ENCODE data around the gene LCA5. TPM values are rescaled to one million over a fixed set of nuclear protein-coding genes. Genes with fewer than 3 reads are reported as not detected.
A peak's percentile ranks its signal among the peaks of the same experiment; 100 is the strongest.

The LCA5 gene
- total RNA-seq, 2 donors from 2014 or later: 6.4 to 11.1 TPM

DNA sequence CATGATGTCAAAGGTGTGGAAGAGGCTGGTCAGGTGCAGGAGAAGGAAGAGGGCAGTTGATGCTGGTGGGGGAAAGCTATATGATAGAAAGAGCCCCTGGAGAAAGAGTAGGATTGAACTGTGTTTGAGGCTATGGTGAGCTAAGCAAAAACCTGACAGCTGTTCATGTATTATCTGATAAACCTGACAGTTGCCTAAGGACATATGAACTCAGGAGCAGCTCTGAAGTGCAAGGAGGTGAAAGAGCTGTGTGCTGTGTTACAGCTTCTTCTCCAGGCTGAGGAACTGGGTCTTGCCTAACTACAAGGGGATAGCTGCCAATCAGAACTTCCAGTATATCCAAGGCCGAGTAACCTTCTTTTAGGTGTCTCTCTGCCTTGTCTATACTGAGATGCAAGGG is 81.8 kb downstream of the LCA5 start:
- 88% methylated on average over 1 of the region's 1 CpG; no CpG with 5 or more reads in 1 of the 2 experiments for WGBS, 2 experiments (ENCODE audit: insufficient coverage in 1 of 2, insufficient read length in 1 of 2)
- H3K4me1 Mint-ChIP-seq: peaks cover 12% of the 10 kb centered on the region
- Histone ChIP-seq H3K4me1 (ENCODE audit: control insufficient read depth, insufficient read depth, low read length) (no peaks in the 10 kb centered on the region), H3K9me3 (ENCODE audit: control insufficient read depth, low read length) (no peaks in the 10 kb centered on the region), H3K36me3 (ENCODE audit: control insufficient read depth, insufficient read depth, low read length) (no peaks in the 10 kb centered on the region), H3K9ac (ENCODE audit: extremely low read depth, low read length, poor library complexity, severe bottlenecking) (no peak overlapping the region), H3K27ac (ENCODE audit: low read depth, low read length) (no peak overlapping the region), H3K27me3 (ENCODE audit: control insufficient read depth, insufficient read depth, low read length, poor library complexity, severe bottlenecking) (no peaks in the 10 kb centered on the region), H3K4me3 (ENCODE audit: low read length) (no peak overlapping the region)
- peaks cover 6% of the 10 kb centered on the region for H3K9me3 Mint-ChIP-seq
- TF ChIP-seq, protein P1, sequence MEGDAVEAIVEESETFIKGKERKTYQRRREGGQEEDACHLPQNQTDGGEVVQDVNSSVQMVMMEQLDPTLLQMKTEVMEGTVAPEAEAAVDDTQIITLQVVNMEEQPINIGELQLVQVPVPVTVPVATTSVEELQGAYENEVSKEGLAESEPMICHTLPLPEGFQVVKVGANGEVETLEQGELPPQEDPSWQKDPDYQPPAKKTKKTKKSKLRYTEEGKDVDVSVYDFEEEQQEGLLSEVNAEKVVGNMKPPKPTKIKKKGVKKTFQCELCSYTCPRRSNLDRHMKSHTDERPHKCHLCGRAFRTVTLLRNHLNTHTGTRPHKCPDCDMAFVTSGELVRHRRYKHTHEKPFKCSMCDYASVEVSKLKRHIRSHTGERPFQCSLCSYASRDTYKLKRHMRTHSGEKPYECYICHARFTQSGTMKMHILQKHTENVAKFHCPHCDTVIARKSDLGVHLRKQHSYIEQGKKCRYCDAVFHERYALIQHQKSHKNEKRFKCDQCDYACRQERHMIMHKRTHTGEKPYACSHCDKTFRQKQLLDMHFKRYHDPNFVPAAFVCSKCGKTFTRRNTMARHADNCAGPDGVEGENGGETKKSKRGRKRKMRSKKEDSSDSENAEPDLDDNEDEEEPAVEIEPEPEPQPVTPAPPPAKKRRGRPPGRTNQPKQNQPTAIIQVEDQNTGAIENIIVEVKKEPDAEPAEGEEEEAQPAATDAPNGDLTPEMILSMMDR (conservative IDR thresholded peaks at IDR 0.05): no peak
- H3K4me3 Mint-ChIP-seq: no peak overlapping the region
- no peak for DNase-seq
- H3K27ac Mint-ChIP-seq: no peak overlapping the region
- no peaks in the 10 kb centered on the region for H3K27me3 Mint-ChIP-seq (ENCODE audit: insufficient read depth)
- no peaks in the 10 kb centered on the region for H3K36me3 Mint-ChIP-seq (ENCODE audit: low read depth)

DNA sequence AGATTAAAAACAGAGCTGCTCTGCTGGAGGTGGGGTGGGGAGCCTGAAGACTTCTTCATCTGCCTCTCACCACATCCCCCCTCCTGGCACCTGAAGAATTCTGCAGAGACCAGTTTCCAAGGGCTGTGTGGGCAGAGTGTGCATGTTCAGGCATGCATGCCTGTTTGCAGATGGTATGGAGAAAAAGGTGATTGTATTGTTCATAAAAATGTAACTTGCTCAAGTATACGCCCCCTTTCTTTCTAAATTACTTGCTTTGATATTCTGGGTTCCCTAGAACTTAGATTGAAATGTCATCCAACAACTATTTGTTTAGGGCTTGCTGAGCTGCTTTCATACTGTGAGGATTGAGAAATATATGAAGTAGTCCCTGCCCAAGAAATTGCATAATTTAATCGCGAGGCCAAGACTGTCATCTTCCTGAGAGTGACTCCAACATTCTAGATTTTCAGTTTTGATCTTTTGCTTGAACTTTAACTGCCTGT is 83.6 kb downstream of the LCA5 start:
- Histone ChIP-seq H3K4me1 (ENCODE audit: control insufficient read depth, insufficient read depth, low read length) (no peaks in the 10 kb centered on the region), H3K9ac (ENCODE audit: extremely low read depth, low read length, poor library complexity, severe bottlenecking) (no peak overlapping the region), H3K27me3 (ENCODE audit: control insufficient read depth, insufficient read depth, low read length, poor library complexity, severe bottlenecking) (no peaks in the 10 kb centered on the region), H3K4me3 (ENCODE audit: low read length) (no peak overlapping the region), H3K27ac (ENCODE audit: low read depth, low read length) (no peak overlapping the region), H3K36me3 (ENCODE audit: control insufficient read depth, insufficient read depth, low read length) (no peaks in the 10 kb centered on the region), H3K9me3 (ENCODE audit: control insufficient read depth, low read length) (no peaks in the 10 kb centered on the region)
- TF ChIP-seq, protein P1 (conservative IDR thresholded peaks at IDR 0.05): no peak
- Mint-ChIP-seq H3K27me3 (ENCODE audit: insufficient read depth) (no peaks in the 10 kb centered on the region), H3K9me3 (peaks cover 7% of the 10 kb centered on the region), H3K27ac (no peak overlapping the region), H3K36me3 (ENCODE audit: low read depth) (no peaks in the 10 kb centered on the region), H3K4me3 (no peak overlapping the region), H3K4me1 (peaks cover 12% of the 10 kb centered on the region)
- no peak for DNase-seq
- 81 to 94% methylated on average over 3 of the region's 3 CpGs for WGBS, 2 experiments (ENCODE audit: insufficient coverage in 1 of 2, insufficient read length in 1 of 2)

DNA sequence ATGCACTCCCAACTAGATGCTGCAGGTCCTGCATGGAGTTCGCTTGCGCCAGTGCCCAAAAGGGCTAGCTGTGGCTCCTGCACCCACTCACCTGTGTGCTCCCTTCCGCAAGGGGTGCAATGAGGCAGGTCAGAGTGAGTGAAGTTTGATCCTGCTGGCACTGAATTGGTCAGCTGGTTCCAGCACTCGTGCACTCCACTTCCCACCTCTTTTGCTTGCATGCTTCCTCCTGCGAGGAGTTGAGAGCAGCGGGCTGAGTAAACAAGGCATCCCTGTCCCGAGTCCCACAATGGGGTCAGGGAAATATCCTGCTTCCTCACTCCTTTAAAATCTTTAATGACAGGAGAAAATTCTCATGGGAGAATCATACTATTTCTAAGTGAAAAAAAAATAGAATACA is 86.2 kb downstream of the LCA5 start:
- Mint-ChIP-seq H3K27ac (no peak overlapping the region), H3K4me3 (no peak overlapping the region), H3K9me3 (peaks cover 3% of the 10 kb centered on the region), H3K4me1 (peaks cover 12% of the 10 kb centered on the region), H3K27me3 (ENCODE audit: insufficient read depth) (no peaks in the 10 kb centered on the region), H3K36me3 (ENCODE audit: low read depth) (no peaks in the 10 kb centered on the region)
- Histone ChIP-seq H3K27me3 (ENCODE audit: control insufficient read depth, insufficient read depth, low read length, poor library complexity, severe bottlenecking) (no peaks in the 10 kb centered on the region), H3K27ac (ENCODE audit: low read depth, low read length) (no peak overlapping the region), H3K36me3 (ENCODE audit: control insufficient read depth, insufficient read depth, low read length) (no peaks in the 10 kb centered on the region), H3K9me3 (ENCODE audit: control insufficient read depth, low read length) (no peaks in the 10 kb centered on the region), H3K9ac (ENCODE audit: extremely low read depth, low read length, poor library complexity, severe bottlenecking) (no peak overlapping the region), H3K4me1 (ENCODE audit: control insufficient read depth, insufficient read depth, low read length) (no peaks in the 10 kb centered on the region), H3K4me3 (ENCODE audit: low read length) (peak overlapping the region; percentile 33)
- TF ChIP-seq, protein P1 (conservative IDR thresholded peaks at IDR 0.05): no peak
- DNase-seq: no peak
- WGBS, 2 experiments (ENCODE audit: insufficient coverage in 1 of 2, insufficient read length in 1 of 2): 85% methylated on average over 4 to 7 of the region's 7 CpGs

Data from endodermal cell (in vitro differentiated cells).